HPDE6-E6E7 (cell line): Measurements from ENCODE around the gene DISC1.
"Not testable (repeated sequence)": the region's sequence is repeated elsewhere in the genome, so short reads cannot be mapped to it uniquely, and the experiment has no call there.

Experiments used
- DNase-seq: peaks from one replicate; pipeline ENCODE4 v3.0.0; 2011; ENCODE audit warnings: missing footprints; ENCODE audit errors: extremely low spot score

The DISC1 gene

GRCh38 chr1:231957359-231957758 is 330.8 kb downstream of the DISC1 start:
- no peak for DNase-seq

GRCh38 chr1:231958448-231958847 is 331.9 kb downstream of the DISC1 start:
- DNase-seq, result no peak

- DNase-seq, result no peak
Measured at GRCh38 chr1:231959225-231959884, 332.8 kb downstream of the DISC1 start.

- DNase-seq, result not testable (repeated sequence)
Measured at GRCh38 chr1:231961801-231962200, 335.2 kb downstream of the DISC1 start.

- no peak for DNase-seq
Measured at GRCh38 chr1:231962636-231963035, 336.0 kb downstream of the DISC1 start.

- DNase-seq, result no peak
Measured at GRCh38 chr1:231964241-231964640, 337.7 kb downstream of the DISC1 start.

- DNase-seq, result no peak
Measured at GRCh38 chr1:231964961-231965360, 338.4 kb downstream of the DISC1 start.

- no peak for DNase-seq
Measured at GRCh38 chr1:231965615-231966014, 339.0 kb downstream of the DISC1 start.

- no peak for DNase-seq
Measured at GRCh38 chr1:231966983-231967382, 340.4 kb downstream of the DISC1 start.

GRCh38 chr1:231969076-231969475 is 342.5 kb downstream of the DISC1 start:
- no peak for DNase-seq

- DNase-seq, result not testable (repeated sequence)
Measured at GRCh38 chr1:231969761-231970160, 343.2 kb downstream of the DISC1 start.

- no peak for DNase-seq
Measured at GRCh38 chr1:231970684-231971083, 344.1 kb downstream of the DISC1 start.

GRCh38 chr1:231971397-231972110 is 345.0 kb downstream of the DISC1 start:
- no peak for DNase-seq

- DNase-seq, result no peak
Measured at GRCh38 chr1:231972111-231972445, 345.5 kb downstream of the DISC1 start.

- DNase-seq, result no peak
Measured at GRCh38 chr1:231973830-231974229, 347.2 kb downstream of the DISC1 start.

- no peak for DNase-seq
Measured at GRCh38 chr1:231976231-231976630, 349.6 kb downstream of the DISC1 start.

GRCh38 chr1:231981675-231982074 is 355.1 kb downstream of the DISC1 start:
- no peak for DNase-seq

GRCh38 chr1:231982871-231983587 is 356.4 kb downstream of the DISC1 start:
- DNase-seq, result no peak

GRCh38 chr1:231983588-231984193 is 357.1 kb downstream of the DISC1 start:
- no peak for DNase-seq

- DNase-seq, result no peak
Measured at GRCh38 chr1:231985296-231986023, 358.9 kb downstream of the DISC1 start.

- DNase-seq, result no peak
Measured at GRCh38 chr1:231986631-231987336, 360.2 kb downstream of the DISC1 start.
